SK-N-SH treated with all-trans-retinoic acid at 6 μM for 48 hours (cell line): Measurements from ENCODE around the gene ENAH.

ENCODE experiments used
- ATAC-seq: fragments of 200-7000 bp; cut with Tn5 transposase; 3 replicates; pipeline ENCODE4 v1.9.1; 2020; ENCODE audit warnings: mild to moderate bottlenecking, moderate library complexity
- ARNTL ChIP-seq: fragments of 450-650 bp; formaldehyde crosslinking; IDR thresholded peaks from 2 replicates; pipeline ENCODE4 v1.5.0; 2020; ENCODE audit warnings: low read depth, mild to moderate bottlenecking, moderate library complexity, borderline replicate concordance
- BACH2 ChIP-seq: fragments of 250-450 bp; sonication (Bioruptor Pico); IDR thresholded peaks from 2 replicates; pipeline ENCODE4 v1.9.0; 2021; ENCODE audit warnings: mild to moderate bottlenecking, borderline replicate concordance
- CSDC2 ChIP-seq: fragments of 250-450 bp; sonication (Bioruptor Pico); IDR thresholded peaks from 2 replicates; pipeline ENCODE4 v1.5.0; 2020; ENCODE audit warnings: mild to moderate bottlenecking, moderate library complexity
- ESRRG ChIP-seq: fragments of 250-450 bp; sonication (Bioruptor Pico); IDR thresholded peaks from 2 replicates; pipeline ENCODE4 v1.6.1; 2021; ENCODE audit warnings: mild to moderate bottlenecking
- GLIS3 ChIP-seq: fragments of 250-450 bp; sonication (Bioruptor Pico); IDR thresholded peaks from 2 replicates; pipeline ENCODE4 v1.5.0; 2020; ENCODE audit warnings: mild to moderate bottlenecking, moderate library complexity
- ISL1 ChIP-seq: fragments of 250-450 bp; sonication (Bioruptor Pico); IDR thresholded peaks from 2 replicates; pipeline ENCODE4 v2.1.2; 2022; ENCODE audit warnings: mild to moderate bottlenecking, moderate library complexity
- OSR1 ChIP-seq: fragments of 250-450 bp; sonication (Bioruptor Pico); IDR thresholded peaks from 2 replicates; pipeline ENCODE4 v1.8.0; 2022; ENCODE audit warnings: moderate library complexity, mild to moderate bottlenecking, inconsistent platforms
- PPARA ChIP-seq: fragments of 250-450 bp; sonication (Bioruptor Pico); IDR thresholded peaks from 2 replicates; pipeline ENCODE4 v1.5.0; 2020; ENCODE audit warnings: mild to moderate bottlenecking, borderline replicate concordance
- RARB ChIP-seq: fragments of 250-450 bp; sonication (Bioruptor Pico); IDR thresholded peaks from 2 replicates; pipeline ENCODE4 v1.8.0; 2021; ENCODE audit warnings: mild to moderate bottlenecking, moderate library complexity
- SNAI2 ChIP-seq: fragments of 250-450 bp; sonication (Bioruptor Pico); IDR thresholded peaks from 2 replicates; pipeline ENCODE4 v1.5.0; 2020; ENCODE audit warnings: mild to moderate bottlenecking, moderate library complexity
- TOX ChIP-seq: fragments of 250-450 bp; sonication (Bioruptor Pico); IDR thresholded peaks from 2 replicates; pipeline ENCODE4 v1.8.0; 2021; ENCODE audit warnings: mild to moderate bottlenecking, moderate library complexity, borderline replicate concordance
- ZC3H10 ChIP-seq: fragments of 250-450 bp; sonication (Bioruptor Pico); IDR thresholded peaks from 2 replicates; pipeline ENCODE4 v1.5.1; 2021; ENCODE audit warnings: mild to moderate bottlenecking, moderate library complexity
- ZFP3 ChIP-seq: fragments of 250-450 bp; sonication (Bioruptor Pico); IDR thresholded peaks from 2 replicates; pipeline ENCODE4 v1.5.0; 2020; ENCODE audit warnings: mild to moderate bottlenecking, moderate library complexity
- ZFP30 ChIP-seq: fragments of 450-650 bp; formaldehyde crosslinking; IDR thresholded peaks from 2 replicates; pipeline ENCODE4 v1.5.0; 2022; ENCODE audit warnings: mild to moderate bottlenecking, moderate library complexity
- ZNF565 ChIP-seq: fragments of 450-650 bp; formaldehyde crosslinking; conservative IDR thresholded peaks from 2 replicates; pipeline ENCODE4 v1.5.0; 2020; ENCODE audit warnings: low read depth, mild to moderate bottlenecking, moderate library complexity
- ZNF8 ChIP-seq: fragments of 450-650 bp; formaldehyde crosslinking; IDR thresholded peaks from 2 replicates; pipeline ENCODE4 v1.5.0; 2020; ENCODE audit warnings: mild to moderate bottlenecking, moderate library complexity
- TF ChIP-seq, protein P1 (sequence below): fragments of 250-450 bp; sonication (Bioruptor Pico); IDR thresholded peaks from 2 replicates; pipeline ENCODE4 v1.8.0; 2021; ENCODE audit warnings: low read depth, mild to moderate bottlenecking, moderate library complexity, borderline replicate concordance
- TF ChIP-seq, protein P2 (sequence below): fragments of 250-450 bp; sonication (Bioruptor Pico); IDR thresholded peaks from 2 replicates; pipeline ENCODE4 v1.8.0; 2020; ENCODE audit warnings: mild to moderate bottlenecking, moderate library complexity, borderline replicate concordance
- TF ChIP-seq, protein P3 (sequence below): fragments of 250-450 bp; sonication (Bioruptor Pico); IDR thresholded peaks from 2 replicates; pipeline ENCODE4 v1.5.1; 2021; ENCODE audit warnings: mild to moderate bottlenecking, moderate library complexity
- TF ChIP-seq, protein P4 (sequence below): fragments of 250-450 bp; sonication (Bioruptor Pico); IDR thresholded peaks from 2 replicates; pipeline ENCODE4 v1.5.0; 2020; ENCODE audit warnings: mild to moderate bottlenecking, moderate library complexity
- TF ChIP-seq, protein P5 (sequence below): fragments of 250-450 bp; sonication (Bioruptor Pico); IDR thresholded peaks from 2 replicates; pipeline ENCODE4 v1.5.1; 2020; ENCODE audit warnings: low read depth, mild to moderate bottlenecking, moderate library complexity

The ENAH gene

DNA sequence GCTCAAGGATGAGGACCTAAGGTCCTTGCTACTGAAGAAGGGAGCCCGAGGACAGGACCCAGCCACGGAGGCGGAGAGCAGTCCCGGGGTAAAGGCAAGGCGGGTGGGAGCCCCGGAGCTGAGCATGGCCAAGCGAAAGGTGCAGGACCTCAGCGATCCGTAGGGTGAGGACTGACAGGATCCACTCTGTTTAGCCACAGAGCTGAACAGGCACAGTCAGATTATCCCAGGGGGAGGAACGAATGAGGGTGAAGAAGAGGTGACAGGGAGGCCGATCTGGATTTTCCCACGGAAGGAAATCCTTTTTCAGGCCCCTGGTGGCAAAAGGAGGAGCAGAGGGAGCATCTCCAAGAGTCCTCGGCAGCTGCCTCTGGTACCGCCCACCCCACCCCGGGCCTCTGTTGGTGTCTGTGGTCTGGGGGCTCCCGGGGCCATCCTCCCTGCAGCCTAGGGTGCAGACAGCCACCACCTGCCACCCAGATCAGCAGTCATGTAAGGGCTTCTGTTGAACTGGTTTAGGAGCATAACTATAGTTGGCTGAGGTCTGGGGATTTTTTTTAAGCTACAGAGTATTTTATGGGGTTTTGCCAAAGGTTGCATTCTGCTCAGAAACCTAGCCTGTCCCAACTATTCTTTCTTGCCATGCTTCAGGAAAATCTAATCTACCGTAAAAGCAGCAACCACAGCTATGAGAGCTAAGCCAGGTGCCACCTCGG, 192.7 kb downstream of the ENAH start (continued):
- TF ChIP-seq TOX (CRISPR knock-in tag) (no peak), ZNF565 (CRISPR knock-in tag) (no peak), ARNTL (CRISPR knock-in tag) (no peak)

DNA sequence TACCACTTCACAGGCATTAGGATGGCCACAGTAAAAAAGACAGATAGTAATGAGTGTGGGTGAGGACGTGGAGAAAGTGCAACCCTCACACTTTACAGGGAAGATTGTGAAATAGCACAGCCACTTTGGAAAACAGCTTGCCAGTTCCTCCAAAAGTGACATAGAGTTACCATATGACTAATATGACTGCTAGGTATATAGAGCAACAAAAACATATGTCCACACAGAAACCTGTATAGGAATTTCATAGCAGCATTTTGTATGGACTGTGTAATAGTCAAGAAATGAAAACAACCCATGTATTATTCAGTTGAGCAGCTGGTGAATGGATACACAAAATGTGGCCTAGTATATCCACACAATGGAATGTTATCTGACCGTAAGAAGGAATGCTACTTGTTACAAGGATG, 194.7 kb downstream of the ENAH start:
- no peak for ATAC-seq
- no peak for TF ChIP-seq CSDC2 (CRISPR knock-in tag)
- no peak for TF ChIP-seq ZFP30 (CRISPR knock-in tag)
- TF ChIP-seq SNAI2 (CRISPR knock-in tag) = no peak
- TF ChIP-seq OSR1 = no peak

DNA sequence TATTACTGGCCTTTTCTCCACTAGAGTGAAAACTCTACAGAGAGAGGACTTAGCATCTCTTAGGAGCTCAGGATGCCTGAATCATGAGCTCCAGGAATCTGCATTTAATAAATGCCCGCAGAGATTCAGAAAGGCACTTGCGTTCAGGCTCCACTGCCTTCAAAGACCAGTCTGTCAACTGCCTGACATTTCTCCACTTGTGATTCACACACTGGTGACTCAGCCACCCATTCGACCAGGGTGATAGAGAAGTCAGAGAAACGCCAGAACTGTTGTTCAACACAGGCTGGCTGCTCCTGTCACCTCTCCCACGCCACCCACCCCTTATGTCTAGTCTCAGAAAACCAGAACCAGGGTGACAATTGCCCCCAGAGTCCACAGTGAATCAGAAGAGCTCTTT, 198.2 kb downstream of the ENAH start:
- peak; percentile 88 for ATAC-seq
- no peak for TF ChIP-seq ESRRG (CRISPR knock-in tag)
- TF ChIP-seq, protein P1, sequence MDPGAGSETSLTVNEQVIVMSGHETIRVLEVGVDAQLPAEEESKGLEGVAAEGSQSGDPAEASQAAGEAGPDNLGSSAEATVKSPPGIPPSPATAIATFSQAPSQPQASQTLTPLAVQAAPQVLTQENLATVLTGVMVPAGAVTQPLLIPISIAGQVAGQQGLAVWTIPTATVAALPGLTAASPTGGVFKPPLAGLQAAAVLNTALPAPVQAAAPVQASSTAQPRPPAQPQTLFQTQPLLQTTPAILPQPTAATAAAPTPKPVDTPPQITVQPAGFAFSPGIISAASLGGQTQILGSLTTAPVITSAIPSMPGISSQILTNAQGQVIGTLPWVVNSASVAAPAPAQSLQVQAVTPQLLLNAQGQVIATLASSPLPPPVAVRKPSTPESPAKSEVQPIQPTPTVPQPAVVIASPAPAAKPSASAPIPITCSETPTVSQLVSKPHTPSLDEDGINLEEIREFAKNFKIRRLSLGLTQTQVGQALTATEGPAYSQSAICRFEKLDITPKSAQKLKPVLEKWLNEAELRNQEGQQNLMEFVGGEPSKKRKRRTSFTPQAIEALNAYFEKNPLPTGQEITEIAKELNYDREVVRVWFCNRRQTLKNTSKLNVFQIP (CRISPR knock-in tag) = no peak
- no peak for TF ChIP-seq ZNF565 (CRISPR knock-in tag)
- TF ChIP-seq, protein P2, sequence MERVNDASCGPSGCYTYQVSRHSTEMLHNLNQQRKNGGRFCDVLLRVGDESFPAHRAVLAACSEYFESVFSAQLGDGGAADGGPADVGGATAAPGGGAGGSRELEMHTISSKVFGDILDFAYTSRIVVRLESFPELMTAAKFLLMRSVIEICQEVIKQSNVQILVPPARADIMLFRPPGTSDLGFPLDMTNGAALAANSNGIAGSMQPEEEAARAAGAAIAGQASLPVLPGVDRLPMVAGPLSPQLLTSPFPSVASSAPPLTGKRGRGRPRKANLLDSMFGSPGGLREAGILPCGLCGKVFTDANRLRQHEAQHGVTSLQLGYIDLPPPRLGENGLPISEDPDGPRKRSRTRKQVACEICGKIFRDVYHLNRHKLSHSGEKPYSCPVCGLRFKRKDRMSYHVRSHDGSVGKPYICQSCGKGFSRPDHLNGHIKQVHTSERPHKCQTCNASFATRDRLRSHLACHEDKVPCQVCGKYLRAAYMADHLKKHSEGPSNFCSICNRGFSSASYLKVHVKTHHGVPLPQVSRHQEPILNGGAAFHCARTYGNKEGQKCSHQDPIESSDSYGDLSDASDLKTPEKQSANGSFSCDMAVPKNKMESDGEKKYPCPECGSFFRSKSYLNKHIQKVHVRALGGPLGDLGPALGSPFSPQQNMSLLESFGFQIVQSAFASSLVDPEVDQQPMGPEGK = no peak
- TF ChIP-seq TOX (CRISPR knock-in tag) = no peak
- TF ChIP-seq SNAI2 (CRISPR knock-in tag) = no peak
- TF ChIP-seq, protein P3, sequence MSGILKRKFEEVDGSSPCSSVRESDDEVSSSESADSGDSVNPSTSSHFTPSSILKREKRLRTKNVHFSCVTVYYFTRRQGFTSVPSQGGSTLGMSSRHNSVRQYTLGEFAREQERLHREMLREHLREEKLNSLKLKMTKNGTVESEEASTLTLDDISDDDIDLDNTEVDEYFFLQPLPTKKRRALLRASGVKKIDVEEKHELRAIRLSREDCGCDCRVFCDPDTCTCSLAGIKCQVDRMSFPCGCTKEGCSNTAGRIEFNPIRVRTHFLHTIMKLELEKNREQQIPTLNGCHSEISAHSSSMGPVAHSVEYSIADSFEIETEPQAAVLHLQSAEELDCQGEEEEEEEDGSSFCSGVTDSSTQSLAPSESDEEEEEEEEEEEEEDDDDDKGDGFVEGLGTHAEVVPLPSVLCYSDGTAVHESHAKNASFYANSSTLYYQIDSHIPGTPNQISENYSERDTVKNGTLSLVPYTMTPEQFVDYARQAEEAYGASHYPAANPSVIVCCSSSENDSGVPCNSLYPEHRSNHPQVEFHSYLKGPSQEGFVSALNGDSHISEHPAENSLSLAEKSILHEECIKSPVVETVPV = no peak
- TF ChIP-seq ZNF8 (CRISPR knock-in tag) = no peak
- no peak for TF ChIP-seq ISL1
- TF ChIP-seq ARNTL (CRISPR knock-in tag) = no peak
- TF ChIP-seq ZC3H10 (CRISPR knock-in tag) = no peak
- no peak for TF ChIP-seq PPARA (CRISPR knock-in tag)

DNA sequence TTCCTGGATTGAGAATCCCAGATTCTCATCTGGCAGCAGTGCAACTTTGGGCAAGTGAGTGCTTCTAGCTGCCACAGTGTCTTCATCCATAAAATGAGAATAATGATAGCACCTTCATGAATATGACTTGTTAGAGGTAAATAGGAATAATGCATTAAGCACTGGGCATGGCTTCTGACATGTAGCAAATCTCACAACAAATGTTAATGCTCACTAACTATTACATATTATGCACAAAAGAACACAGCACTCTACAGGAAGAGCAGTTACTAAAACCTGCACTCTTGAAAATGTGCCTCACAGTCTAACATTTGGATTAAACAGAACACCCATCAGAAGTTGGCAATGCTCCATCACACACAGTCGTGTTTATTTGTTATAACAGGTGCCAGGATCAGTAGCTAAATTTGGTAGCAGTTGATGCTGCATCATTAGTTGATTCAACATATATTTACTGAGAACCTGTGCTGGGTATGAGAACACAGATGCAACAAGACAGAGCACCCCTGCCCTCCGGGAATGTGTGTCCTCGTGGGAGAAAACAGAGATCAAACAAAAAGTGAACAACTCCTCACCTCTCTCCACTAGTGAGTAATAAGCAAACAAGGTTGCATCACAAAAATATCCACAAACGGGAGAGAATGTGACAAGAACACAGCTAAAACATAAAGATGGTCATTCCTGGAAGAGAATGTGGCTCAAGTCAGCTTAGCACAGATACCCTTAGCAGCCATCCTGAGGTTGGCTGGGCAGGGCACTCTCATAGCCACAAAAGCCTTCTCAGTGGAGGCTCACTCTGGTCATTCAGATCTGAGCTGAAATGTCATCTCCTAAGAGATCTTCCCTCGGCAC, 198.9 kb downstream of the ENAH start:
- ATAC-seq = peak; percentile 62
- no peak for TF ChIP-seq PPARA (CRISPR knock-in tag)

DNA sequence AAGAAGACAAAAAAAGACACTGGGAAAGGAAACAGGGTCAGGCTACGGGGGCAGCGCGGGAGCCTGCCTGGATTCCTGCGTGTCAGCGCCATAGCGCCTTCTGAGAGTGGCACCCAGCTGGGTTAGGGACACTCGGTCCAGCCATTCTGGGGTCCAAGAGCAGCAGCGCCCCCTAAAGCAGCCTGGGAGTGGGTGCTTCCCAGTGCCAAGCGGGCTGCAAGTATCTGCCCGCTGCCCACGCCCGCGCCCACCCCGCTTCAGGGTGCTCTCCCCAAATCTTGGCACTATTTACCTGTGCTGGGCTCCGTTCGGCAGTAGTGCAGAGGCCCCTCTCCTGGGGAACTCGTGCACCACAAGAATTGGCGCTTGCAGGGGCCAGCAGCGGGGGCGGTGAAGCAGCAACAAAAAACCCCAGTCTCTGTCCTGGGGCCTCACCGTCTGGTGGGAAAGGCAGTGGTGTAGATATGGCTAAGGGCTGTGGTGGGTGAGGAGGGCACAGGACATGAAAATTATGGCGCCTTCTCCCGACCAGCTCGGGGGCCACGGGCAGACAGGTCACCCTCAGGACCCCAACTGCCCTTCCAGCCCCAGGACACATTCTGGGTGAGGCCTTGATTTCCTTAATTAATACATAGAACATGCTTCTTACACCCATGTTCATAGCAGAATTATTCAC, 200.9 kb downstream of the ENAH start:
- ATAC-seq = no peak
- TF ChIP-seq TOX (CRISPR knock-in tag) = no peak
- TF ChIP-seq ESRRG (CRISPR knock-in tag) = no peak
- TF ChIP-seq ZFP3 (CRISPR knock-in tag) = no peak
- TF ChIP-seq, protein P4, sequence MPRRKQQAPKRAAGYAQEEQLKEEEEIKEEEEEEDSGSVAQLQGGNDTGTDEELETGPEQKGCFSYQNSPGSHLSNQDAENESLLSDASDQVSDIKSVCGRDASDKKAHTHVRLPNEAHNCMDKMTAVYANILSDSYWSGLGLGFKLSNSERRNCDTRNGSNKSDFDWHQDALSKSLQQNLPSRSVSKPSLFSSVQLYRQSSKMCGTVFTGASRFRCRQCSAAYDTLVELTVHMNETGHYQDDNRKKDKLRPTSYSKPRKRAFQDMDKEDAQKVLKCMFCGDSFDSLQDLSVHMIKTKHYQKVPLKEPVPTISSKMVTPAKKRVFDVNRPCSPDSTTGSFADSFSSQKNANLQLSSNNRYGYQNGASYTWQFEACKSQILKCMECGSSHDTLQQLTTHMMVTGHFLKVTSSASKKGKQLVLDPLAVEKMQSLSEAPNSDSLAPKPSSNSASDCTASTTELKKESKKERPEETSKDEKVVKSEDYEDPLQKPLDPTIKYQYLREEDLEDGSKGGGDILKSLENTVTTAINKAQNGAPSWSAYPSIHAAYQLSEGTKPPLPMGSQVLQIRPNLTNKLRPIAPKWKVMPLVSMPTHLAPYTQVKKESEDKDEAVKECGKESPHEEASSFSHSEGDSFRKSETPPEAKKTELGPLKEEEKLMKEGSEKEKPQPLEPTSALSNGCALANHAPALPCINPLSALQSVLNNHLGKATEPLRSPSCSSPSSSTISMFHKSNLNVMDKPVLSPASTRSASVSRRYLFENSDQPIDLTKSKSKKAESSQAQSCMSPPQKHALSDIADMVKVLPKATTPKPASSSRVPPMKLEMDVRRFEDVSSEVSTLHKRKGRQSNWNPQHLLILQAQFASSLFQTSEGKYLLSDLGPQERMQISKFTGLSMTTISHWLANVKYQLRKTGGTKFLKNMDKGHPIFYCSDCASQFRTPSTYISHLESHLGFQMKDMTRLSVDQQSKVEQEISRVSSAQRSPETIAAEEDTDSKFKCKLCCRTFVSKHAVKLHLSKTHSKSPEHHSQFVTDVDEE (CRISPR knock-in tag) = no peak
- no peak for TF ChIP-seq RARB (CRISPR knock-in tag)
- TF ChIP-seq ISL1 = no peak
- TF ChIP-seq GLIS3 (CRISPR knock-in tag) = no peak
- TF ChIP-seq ZNF565 (CRISPR knock-in tag) = no peak
- TF ChIP-seq ZNF8 (CRISPR knock-in tag) = no peak
- TF ChIP-seq ZFP30 (CRISPR knock-in tag) = no peak
- TF ChIP-seq, protein P5, sequence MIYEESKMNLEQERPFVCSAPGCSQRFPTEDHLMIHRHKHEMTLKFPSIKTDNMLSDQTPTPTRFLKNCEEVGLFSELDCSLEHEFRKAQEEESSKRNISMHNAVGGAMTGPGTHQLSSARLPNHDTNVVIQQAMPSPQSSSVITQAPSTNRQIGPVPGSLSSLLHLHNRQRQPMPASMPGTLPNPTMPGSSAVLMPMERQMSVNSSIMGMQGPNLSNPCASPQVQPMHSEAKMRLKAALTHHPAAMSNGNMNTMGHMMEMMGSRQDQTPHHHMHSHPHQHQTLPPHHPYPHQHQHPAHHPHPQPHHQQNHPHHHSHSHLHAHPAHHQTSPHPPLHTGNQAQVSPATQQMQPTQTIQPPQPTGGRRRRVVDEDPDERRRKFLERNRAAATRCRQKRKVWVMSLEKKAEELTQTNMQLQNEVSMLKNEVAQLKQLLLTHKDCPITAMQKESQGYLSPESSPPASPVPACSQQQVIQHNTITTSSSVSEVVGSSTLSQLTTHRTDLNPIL (CRISPR knock-in tag) = no peak
- no peak for TF ChIP-seq ARNTL (CRISPR knock-in tag)
- TF ChIP-seq BACH2 (CRISPR knock-in tag) = no peak
